GM18507 (cell line): ENCODE measurements around the gene FAM83E.

Experiments
- DNase-seq: peaks from one replicate; pipeline ENCODE4 v3.0.0; 2011; ENCODE audit warnings: low read depth; ENCODE audit not compliant: insufficient read length; ENCODE audit errors: extremely low spot score
- FAIRE-seq: peaks from 2 replicates; lab custom pipeline; 2011; peaks lifted over from hg19 to GRCh38; lab: Jason Lieb, UNC

Gene FAM83E

DNA sequence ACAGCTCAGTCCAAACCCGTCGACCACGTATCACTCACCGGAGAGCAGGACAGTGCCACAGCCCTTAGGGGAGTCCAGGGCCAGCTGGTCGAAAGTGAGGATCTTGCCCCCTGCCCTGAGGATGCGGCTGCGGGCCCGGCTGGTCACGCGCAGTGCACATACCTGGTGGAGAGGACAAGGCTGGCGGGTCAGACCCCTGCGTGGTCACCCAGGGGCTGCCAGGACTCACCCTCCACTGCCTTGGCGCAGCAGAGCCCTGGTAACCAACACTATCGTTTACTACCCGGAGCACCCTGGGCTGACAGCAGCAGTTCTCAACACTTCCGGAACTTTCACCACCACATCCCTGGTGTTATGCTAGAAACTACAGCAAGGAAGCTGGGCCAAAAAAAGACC, 1.2 kb upstream of the FAM83E start:
- FAIRE-seq = no peak
- DNase-seq = no peak

DNA sequence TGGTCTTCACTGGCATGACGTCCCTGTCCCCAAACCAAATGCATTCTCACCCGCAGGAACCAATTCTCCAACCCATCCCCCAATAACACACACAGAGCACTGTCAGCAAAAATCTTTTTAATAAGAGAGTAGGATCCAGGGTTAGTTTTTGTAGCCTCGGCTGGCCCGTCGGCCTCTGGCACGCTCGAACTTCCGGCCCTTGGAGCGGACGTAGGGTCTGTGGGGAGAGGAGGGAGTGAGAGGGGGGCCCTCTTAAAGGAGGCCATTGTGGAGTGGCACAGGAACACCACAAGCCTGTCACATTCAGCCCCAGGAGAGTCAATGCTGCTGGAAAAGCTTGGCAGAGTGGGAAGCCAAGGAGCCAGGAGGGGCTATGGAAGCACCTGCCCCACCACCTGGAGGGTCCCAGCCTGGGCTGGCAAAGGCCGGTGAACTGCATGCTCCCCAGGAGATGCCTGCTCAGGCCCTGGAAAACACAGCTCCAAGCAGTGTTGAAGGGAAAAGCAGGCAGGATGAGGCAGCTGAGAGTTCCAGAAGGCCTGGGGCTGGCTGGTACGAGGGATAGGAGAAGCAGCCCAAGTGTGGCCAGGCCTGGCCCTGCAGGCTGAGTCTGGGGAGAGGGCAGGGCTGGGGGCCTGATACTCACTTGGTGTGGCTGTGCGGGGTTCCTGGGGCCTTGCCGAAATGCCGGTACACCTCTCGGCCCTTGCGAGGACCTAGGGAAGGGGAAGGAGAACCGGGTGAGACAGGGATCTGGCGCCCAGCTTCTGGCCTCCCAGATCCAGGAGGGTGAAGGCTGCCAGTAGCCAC, 560 bp upstream of the FAM83E start:
- DNase-seq = no peak
- no peak for FAIRE-seq

DNA sequence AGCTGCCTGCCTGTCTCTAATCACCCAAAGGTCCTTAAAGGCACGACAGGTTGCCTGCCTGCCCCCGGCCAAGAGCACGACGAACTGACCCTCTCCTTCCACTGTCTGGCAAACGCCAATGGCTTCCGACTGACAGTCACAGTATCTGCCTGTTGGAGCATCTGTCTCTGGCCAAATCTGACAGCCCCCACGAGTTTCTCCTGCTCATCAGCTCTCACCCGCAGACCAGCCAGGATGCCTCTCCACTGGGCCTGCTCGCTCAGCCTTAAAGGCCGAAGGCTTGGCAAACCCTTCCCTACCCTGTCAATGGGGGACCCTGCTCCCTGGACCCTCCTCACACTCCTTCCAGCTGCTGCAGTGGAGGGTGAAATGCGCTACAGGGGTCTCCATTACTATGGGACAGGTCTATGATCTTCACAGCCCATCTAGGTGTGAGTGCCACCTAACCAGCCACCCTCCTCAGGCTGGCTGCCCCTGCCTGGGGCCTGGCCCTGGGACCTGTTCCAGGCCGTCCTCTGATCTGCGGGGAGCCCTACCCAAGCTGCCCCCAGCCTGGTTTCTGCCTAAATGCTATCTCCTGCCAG, 932 bp downstream of the FAM83E start:
- FAIRE-seq (no peak), DNase-seq (no peak)

DNA sequence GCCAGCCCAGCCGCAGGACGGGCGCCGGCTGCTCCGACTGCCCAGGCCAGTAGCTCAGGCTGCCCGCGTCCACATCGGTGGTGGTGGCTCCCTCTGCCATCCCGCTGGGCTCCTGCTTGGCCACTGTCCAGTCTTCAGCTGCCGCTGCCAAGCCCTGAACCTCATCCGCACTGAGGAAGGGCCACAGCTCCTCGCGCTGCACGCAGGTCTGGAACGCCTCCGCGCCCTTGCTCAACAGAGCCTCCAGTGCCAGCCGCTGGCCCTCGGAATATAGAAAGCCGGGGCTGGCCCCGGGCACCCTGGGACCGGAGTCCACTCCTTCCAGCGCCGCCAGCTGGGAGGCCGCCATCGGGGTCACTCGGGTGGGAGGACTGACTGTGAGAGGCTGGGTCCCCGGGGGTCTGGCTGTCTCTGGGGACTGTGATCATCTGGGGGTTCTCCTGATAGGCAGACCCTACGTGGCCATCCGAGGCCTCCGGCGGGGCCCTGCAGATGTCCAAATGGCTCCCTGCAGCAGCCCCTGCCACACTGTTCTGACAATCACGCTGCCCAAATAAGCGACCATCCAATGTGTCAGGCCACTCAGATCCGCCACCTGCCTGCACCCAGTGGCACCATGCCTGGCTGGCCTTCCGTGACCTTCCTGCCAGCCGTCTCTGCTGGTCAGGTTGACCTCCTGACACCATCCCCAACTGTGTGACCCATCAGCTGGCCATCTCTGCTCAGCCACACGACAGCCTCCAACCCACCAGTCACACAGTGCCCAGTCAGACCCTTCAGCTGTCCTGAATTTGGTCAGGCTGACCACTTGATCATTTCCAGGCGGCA, 1.6 kb downstream of the FAM83E start:
- no peak for DNase-seq
- FAIRE-seq = no peak

DNA sequence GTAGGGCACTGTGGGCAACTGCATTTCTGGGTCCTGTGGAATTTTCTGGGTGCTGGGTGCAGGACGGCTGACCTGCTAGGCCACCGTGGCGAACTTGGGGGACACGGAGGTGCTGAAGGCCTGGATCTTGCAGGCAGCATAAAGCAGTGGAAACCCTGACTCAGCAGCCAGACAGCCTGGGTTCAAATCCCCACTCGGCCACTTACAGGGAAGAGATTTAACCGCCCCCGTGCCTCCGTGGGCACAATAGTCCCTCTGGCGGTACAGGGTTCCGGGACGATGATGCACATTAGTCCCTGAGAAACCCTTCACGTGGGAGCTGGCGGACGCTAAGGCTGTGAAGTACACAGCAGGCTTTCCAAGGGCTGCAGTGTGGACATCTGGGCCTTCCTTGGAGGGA, 3.0 kb downstream of the FAM83E start:
- no peak for FAIRE-seq
- no peak for DNase-seq

DNA sequence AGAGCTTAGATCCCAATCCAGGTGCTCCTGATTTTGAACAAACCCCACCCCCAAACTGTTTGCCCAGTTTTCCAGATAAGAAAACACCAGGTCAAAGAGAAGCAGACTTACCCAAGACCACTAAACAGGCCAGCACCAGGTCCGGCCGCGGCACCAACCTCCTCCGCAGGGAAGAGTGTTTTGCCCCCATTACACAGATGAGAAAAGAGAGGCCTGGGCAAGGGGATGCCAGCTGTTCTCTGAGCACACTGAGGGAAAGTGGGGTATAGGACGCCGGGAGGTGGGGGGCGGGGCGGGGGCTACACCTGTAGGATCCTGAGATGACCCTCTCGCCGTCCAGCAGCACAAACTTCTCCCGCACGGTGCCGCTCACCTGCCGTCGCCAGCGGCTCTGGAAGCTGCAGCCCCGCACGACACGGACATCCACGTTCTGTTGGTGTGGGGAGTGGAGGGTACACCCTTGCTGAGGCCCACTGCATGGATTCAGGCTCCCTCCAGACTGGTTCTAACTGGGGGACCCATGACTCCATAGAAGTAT, 5.2 kb downstream of the FAM83E start:
- DNase-seq (no peak), FAIRE-seq (no peak)

DNA sequence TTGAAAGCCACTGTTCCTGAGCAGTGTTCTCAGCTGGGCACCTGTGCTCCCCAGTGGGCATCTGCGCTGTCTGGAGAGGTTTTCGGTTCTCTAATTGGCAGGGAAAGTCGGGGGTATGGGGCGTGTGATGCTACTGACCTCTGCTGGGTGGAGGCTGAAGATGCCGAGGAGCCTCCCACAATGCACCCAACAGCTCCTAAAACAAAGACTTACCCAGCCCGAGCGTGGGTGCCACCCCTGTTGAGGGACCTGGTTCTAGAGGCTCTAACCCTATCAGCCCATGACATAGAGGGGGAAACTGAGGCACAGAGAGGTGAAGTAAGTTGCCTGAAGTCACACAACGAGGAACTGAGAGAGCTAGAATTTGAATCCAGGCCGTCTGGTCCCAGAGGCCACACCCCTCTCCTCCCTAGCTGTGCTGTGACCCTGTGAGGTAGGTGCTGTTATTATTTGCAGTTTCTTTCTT, 6.0 kb downstream of the FAM83E start:
- DNase-seq (no peak), FAIRE-seq (peak; percentile 91)

DNA sequence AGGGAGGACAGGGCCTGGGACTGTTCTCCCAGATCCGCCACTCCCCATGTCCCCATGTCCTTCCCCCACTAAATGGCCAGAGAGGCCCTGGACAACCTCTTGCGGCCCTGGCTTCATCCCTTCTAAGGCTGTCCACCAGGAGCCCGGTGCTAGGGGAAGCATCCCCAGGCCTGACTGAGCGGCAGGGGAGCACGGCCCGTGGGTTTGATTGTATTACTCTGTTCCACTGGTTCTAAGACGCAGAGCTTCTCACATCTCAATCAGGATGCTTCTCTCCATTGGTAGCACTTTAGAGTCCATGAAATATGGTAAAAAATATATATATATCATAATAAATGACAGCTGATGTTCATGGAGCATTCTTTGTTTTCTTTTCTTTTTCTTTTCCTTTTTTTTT, 7.5 kb downstream of the FAM83E start:
- no peak for FAIRE-seq

DNA sequence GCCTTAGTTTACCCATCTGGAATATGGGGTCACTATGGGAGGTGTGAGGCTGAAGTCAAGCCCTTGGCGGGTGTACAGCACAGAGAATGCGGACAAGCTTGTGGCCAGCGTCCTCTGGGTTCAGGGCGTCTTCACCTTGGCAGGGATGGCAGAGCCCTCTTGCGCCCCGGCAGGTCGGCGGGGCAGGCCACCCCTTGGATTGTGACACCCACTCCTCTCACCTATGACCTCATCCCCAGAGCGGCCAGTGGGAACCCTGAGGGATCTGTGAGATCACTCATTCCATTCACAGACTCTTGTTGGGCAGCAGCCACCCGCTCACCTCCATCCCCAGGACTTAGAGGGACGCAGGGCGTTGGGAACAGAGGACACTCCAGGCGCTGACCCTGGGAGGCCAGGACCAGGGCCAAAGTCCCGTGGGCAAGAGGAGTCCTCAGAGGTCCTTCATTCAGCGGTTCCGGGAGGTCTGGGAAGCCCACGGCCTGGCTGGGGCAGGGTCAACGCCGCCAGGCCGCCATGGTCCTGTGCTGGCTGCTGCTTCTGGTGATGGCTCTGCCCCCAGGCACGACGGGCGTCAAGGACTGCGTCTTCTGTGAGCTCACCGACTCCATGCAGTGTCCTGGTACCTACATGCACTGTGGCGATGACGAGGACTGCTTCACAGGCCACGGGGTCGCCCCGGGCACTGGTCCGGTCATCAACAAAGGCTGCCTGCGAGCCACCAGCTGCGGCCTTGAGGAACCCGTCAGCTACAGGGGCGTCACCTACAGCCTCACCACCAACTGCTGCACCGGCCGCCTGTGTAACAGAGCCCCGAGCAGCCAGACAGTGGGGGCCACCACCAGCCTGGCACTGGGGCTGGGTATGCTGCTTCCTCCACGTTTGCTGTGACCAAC, 8.2 kb downstream of the FAM83E start, which contains the start of gene SPACA4:
TSS of gene SPACA4 (plus strand) at position 280 of the 896 bp plus-strand sequence. CDS start at position 517, 237 bp downstream.
- no peak for DNase-seq
- FAIRE-seq = no peak

More for the DNA sequence above, 7.5 kb downstream of the FAM83E start:
- DNase-seq = no peak

DNA sequence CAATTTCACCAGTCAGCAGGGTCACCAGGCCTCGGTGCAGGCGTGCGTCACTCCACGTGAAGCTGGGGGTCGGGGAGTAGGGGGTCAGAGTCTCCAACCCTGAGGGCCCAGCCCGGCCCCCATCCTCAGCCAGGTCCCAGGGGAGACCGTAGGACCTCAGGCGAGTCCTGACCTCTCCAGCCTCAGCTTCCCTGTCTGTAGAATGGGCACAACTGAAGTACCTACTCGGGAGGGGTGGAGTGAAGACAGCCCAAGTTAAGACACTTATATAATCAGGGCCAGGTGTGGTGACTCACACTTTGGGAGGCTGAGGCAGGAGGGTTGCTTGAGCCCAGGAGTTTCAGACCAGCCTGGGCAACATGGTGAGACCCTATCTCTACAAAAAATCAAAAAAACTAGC, 11.0 kb downstream of the FAM83E start:
- DNase-seq (no peak), FAIRE-seq (no peak)

DNA sequence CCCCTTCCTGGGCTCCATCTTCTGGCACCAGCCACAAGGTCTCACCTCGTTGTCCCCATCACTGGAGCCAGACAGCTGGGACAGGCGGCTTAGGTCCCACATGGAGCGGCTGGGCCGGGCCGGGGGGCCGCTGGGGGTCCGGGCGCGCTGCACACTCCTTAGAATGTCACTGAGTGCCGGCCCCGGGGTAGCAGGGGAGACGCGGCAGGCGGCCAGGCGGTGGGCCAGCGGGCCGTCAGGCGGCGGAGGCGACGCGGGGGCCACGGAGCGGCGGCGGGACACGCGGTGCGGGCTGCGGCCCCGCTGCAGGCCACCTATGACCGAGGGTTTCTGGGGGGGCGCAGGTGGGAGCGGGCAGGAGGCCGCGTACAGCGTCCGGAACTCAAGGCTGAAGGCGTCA, 11.4 kb downstream of the FAM83E start:
- FAIRE-seq (no peak), DNase-seq (no peak)

DNA sequence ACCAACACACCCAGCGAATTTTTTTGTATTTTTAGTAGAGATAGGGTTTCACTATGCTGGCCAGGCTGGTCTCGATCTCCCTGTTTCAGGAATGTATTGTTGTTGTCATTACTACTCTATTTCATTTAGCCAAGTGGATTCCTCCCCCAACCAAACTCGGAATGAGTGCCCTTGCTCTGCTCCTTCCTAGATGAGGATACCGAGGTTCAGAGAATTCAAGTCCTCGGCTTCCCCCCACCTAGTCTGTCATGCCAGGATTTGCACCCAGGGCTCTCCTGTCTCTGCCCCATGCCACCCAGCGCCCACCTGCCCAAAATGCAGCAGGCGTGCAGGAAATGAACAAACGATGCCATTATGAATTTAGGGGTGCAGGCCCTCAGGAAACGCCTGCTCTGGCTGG, 11.9 kb downstream of the FAM83E start:
- DNase-seq (no peak), FAIRE-seq (no peak)

DNA sequence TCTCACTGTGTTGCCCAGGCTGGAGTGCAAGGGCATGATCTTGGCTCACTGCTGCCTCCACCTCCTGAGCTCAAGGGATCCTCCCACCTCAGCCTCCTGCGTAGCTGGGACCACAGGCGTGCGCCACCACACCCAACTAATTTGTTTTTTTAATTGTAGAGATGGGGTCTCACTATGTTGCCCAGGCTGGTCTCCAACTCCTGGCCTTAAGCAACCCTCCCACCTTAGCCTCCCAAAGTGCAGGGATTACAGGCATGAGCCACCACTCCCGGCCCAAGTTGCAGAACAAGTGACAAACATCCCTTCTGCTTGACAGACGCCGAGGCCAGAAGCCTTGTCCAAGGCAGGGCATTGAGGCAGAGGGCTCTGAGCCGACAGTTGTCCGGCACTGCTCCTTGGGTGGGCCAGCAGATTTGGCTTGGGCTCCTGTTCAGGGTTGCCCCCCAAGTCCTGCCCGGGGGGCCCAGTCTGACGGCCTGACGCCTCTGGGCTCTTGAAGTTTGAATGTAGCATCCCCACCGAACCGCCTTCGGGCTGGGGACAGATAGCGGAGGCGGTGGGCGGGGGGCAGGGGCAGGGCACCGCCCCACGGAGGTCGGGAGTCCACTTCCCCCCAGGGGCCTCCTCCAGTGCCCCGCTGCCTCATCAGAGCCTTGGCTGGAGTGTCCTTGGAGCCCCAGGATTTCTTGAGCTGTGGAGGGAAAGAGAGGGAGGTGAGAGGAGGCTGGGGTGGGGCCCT, 14.0 kb downstream of the FAM83E start:
- FAIRE-seq (no peak), DNase-seq (no peak)

DNA sequence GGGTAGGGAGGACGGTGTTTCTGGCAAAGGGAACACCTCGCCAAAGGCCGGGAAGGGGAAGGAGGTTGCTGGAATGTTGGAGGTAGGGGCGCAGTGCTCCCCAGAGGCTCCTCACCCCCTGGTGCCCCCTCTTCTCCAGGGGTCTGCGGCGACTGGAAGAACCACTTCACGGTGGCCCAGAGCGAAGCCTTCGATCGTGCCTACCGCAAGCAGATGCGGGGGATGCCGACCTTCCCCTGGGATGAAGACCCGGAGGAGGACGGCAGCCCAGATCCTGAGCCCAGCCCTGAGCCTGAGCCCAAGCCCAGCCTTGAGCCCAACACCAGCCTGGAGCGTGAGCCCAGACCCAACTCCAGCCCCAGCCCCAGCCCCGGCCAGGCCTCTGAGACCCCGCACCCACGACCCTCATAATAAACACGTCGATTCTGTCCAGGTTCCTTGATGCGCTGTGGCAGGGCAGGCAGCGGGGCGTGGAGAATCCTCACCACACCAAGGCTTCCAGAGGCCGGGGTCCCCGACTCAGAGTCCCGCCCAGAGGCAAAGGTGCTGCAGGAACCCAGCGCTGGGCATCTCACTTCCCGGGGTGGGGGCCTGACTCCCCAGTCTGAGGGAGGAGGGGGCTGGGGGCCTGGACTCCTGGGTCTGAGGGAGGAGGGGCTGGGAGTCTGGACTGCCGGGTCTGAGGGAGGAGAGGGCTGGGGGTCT, 15.7 kb downstream of the FAM83E start:
- FAIRE-seq = no peak
- DNase-seq = no peak

DNA sequence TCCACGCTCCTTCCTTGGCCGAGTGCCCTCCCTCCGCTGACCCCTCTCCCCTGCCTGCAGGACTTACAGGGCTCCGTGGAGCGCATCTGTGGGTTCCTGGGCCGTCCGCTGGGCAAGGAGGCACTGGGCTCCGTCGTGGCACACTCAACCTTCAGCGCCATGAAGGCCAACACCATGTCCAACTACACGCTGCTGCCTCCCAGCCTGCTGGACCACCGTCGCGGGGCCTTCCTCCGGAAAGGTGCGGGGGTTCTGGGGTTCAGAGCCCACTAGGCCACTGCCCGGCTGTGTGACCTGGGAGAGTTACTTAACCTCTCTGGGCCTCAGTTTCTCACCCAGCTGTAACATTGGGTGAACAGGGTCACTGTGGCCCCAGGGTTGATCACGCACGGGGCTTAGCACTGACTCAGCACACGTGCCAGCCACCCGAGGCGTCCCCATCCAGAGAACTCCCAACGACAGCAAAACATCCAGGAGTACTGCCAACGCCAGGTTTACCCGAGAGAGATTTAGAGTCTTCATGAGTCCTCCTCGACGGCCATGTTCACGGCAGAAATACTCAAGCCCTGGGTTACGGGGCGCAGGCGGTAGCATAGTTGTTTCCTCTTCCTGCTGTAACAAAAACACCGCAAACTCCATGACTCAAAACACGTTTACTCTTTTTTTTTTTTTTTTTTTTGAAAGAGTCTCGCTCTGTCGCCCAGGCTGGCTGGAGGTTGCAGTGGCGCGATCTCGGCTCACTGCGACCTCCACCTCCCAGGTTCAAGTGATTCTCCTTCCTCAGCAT, 18.0 kb downstream of the FAM83E start:
- DNase-seq (no peak), FAIRE-seq (no peak)

DNA sequence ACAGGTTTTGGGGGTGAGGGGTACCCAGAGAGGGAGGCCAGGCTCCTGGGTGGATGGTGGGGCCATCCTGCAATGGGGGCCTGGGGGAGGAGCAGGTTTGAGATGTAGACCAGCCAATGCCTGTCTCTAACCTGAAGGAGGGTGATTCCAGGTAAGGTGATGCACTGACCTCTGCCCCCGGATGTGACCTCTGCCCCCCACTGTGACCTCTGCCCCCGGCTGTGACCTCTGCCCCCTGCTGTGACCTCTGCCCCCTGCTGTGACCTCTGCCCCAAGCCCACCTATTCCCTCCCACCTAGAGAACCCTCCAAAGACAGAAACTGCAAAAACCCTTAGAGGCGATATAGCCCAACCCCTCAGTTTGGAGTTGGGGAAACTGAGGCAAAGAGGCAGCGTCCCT, 18.6 kb downstream of the FAM83E start:
- FAIRE-seq (no peak), DNase-seq (no peak)

DNA sequence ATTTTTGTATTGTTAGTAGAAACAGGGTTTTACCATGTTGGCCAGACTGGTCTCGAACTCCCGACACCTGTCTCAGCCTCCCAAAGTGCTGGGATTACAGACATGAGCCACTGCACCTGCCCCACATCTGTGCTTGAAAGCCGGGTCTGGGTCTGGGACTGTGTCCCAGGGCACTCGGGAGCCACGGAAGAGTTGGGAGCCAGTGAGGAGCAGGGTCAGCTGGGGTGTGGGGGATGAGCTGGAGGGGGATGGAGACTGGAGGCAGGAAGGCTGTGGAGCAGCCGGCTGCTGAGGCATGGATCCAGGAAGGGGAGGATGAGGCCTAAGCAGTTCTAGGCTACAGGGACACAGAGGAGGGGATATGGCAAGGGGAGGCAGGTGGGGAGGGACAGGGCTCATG, 19.0 kb downstream of the FAM83E start:
- no peak for DNase-seq
- FAIRE-seq = no peak
